NCI-H1092 (cell line): ENCODE measurements around the gene PRR29.

Source experiments
- DNase-seq: peaks from one replicate; lab custom pipeline; 2025; lab: John Stamatoyannopoulos, UW

Gene PRR29

DNA sequence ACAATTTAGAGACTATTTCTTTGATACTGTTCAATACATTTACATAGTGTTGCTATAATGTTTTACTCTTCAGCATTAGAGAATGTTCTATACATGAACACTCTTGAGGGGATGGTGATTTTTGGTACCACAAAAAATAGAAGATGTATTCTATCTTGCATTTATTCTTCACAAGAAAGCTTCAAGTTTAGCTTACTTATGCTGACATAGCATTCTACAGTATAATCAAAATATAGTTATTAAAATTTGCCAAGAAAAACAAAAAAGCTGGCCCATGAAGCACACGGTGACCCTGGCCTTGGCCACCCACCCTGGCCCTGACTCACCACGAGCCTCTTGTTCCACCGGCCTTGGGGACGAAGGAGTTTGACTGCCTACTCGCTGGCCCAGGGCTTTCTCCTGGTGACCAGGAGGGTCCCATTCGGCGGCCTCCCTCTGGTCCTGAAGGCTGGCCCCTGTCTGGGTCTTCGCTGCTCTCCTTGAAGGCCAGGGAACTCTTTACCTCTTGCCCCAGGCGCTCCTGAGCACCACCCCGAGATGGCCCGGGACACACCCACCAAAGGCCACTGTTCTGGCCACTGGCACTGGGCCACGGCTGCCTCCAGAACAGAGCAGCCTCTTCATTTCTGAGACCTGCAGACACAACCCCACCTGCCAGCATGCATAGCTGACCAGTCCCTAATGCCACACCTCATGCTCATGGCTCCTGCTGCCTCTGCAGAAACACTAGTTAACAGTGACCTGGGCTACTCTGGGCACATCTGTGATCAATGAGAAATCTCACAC lies 44.7 kb downstream of the PRR29 start:
- no peak for DNase-seq

DNA sequence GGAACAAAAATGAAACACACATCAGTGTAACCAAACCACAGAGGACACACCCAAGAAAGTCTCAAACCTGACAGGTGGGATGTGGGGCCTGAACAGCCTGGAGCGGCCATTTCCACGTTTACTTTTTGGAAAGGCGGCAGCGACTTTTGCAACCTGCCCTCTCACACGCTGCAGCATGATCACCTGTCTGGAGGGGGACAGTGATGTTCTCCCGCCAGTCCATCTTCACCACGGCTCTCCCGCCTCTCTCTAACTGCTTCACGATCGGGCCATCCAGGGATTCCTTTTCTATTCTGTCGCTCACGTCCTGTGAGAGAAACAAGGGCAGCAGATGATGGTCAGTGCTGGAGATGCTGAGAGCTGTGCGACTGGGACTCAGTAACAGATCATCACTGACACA lies 47.0 kb downstream of the PRR29 start:
- no peak for DNase-seq

GRCh38 chr17:64048805-64049204 lies 50.7 kb downstream of the PRR29 start:
- no peak for DNase-seq

DNA sequence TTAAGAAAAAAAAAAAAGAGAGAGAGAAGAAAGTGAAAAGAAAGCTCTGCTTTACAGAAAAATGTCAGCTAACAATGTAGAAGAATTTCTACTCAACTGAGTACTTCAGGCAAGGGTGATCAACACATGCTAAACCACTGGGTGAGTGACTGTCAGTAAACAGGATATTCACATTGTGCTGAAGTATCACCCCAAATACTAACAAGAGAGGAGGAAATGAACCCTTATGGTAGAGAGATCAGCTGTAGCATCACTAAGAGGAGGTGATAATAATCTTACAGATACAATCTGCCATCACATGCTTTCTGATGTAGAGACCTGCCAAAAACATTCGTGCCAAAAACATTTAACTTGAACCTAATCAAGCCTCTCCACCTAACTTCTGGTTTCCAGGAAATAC lies 53.0 kb downstream of the PRR29 start:
- DNase-seq = no peak

DNA sequence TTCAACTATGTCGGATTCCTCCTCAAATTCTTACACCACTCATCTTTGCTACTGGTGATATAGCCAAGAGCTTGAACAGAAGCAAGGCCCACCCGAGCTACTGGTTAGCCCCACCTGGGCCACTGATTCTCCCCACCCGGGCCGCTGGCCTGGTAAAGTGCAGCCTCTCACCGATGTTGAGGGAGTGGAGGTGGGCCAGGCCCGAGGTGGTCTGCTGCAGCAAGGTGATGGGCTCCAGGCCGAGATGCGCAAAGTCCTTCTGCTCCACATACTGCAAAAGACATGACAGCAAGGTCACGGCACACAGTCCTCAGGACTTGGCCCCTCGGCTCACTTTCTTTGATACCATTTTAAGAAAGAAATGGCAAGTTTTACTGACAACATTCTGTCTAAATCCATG lies 55.0 kb downstream of the PRR29 start:
- DNase-seq = no peak
